HCT116 (cell line): Measurements from ENCODE around the gene NR2F6. TPM values are rescaled to one million over a fixed set of nuclear protein-coding genes. Genes with fewer than 3 reads are reported as not detected.

Experiments
- ATAC-seq: fragments of 200-7000 bp; cut with Tn5 transposase; 2 replicates; pipeline ENCODE4 v1.9.1; 2020; ENCODE audit warnings: mild to moderate bottlenecking, moderate library complexity
- BruUV-seq: library from RNA; stranded (reverse); fragments of 400-500 nt; replicated peaks from 2 replicates; lab custom pipeline; 2021; lab: Mats Ljungman, UMichigan
- CTCF ChIA-PET: fragments of 300-600 bp; sonication (Branson Sonifier 250); formaldehyde crosslinking; loops from one replicate; lab custom pipeline; 2021; ENCODE audit warnings: antibody characterized with exemption; lab: Charles Lee
- POLR2A ChIA-PET: fragments of 300-600, 350-600 bp; sonication (Branson Sonifier 250); formaldehyde crosslinking; loops from one replicate; lab custom pipeline; 2021; ENCODE audit warnings: antibody characterized with exemption; lab: Charles Lee
- RAD21 ChIA-PET, 2 experiments: fragments of 300-600 bp; sonication (Branson Sonifier 250); formaldehyde crosslinking; loops; one replicate each; lab custom pipeline; 2023; ENCODE audit warnings: low total read pairs in 2 of 2; ENCODE audit not compliant: uncharacterized antibody in 2 of 2, unreplicated experiment in 2 of 2, low non-redundant PET in 1 of 2; lab: Charles Lee
- DNase-seq: peaks from one replicate; pipeline ENCODE4 v3.0.0-alpha.2; 2010; ENCODE audit warnings: low read depth, low spot score
- H2AFZ ChIP-seq: fragments of 200-600 bp; shearing (Covaris generic), sonication (generic); 2 replicates; pipeline ENCODE4 v1.6.1; 2017; ENCODE audit warnings: low read depth, mixed run types, mixed read lengths, antibody characterized with exemption, low read length; ENCODE audit not compliant: poor library complexity, severe bottlenecking
- H3K27ac ChIP-seq: 2 replicates; pipeline ENCODE4 v1.5.1; 2012; ENCODE audit warnings: low read depth, low read length
- H3K27me3 ChIP-seq: fragments of 200-600 bp; sonication (generic); 2 replicates; pipeline ENCODE4 v1.6.1; 2016; ENCODE audit warnings: mixed run types, low read length, mixed read lengths; ENCODE audit not compliant: insufficient read depth
- H3K36me3 ChIP-seq, 2 experiments: fragments of 200-500 bp in 1 of 2; fragments of 200-600 bp in 1 of 2; sonication (Bioruptor generic) in 1 of 2; sonication (generic) in 1 of 2; 2 replicates each; pipeline versions ENCODE4 v1.5.1 to v1.6.1; 2014 to 2016; ENCODE audit warnings: low read length in 2 of 2, inconsistent platforms in 1 of 2, mixed read lengths in 1 of 2, mixed run types in 1 of 2; ENCODE audit not compliant: insufficient read depth in 2 of 2, control insufficient read depth in 1 of 2
- H3K4me1 ChIP-seq, 2 experiments: fragments of 200-600 bp in 1 of 2; sonication (generic) in 1 of 2; 2 replicates each; pipeline versions ENCODE4 v1.5.1 to v1.6.1; 2012 to 2017; ENCODE audit warnings: low read length in 2 of 2, inconsistent platforms in 1 of 2, mild to moderate bottlenecking in 1 of 2, mixed read lengths in 1 of 2, mixed run types in 1 of 2, moderate library complexity in 1 of 2; ENCODE audit not compliant: insufficient read depth in 2 of 2, control insufficient read depth in 1 of 2
- H3K4me2 ChIP-seq: fragments of 200-600 bp; sonication (generic); 2 replicates; pipeline ENCODE4 v1.6.1; 2017; ENCODE audit warnings: mixed run types, low read length, mixed read lengths
- H3K4me3 ChIP-seq, 2 experiments: fragments of 200-600 bp in 1 of 2; sonication (generic) in 1 of 2; replicated peaks in 1 of 2; 2 replicates each; pipeline ENCODE4 v1.5.1; 2011 to 2016; ENCODE audit warnings: low read length in 2 of 2, control low read depth in 1 of 2, low read depth in 1 of 2, mild to moderate bottlenecking in 1 of 2, mixed read lengths in 1 of 2, mixed run types in 1 of 2
- H3K79me2 ChIP-seq: fragments of 200-600 bp; sonication (generic); 2 replicates; pipeline ENCODE4 v1.6.1; 2017; ENCODE audit warnings: mild to moderate bottlenecking, mixed run types, low read length, moderate library complexity, mixed read lengths; ENCODE audit not compliant: insufficient read depth
- H3K9ac ChIP-seq: fragments of 200-600 bp; sonication (generic); 2 replicates; pipeline ENCODE4 v1.6.1; 2016; ENCODE audit warnings: low read length, mixed read lengths
- H3K9me2 ChIP-seq: fragments of 200-600 bp; sonication (generic), shearing (Covaris generic); 2 replicates; pipeline ENCODE4 v1.6.1; 2017; ENCODE audit warnings: mixed run types, mild to moderate bottlenecking, moderate library complexity; ENCODE audit not compliant: insufficient read depth
- H3K9me3 ChIP-seq, 2 experiments: fragments of 200-500 bp in 1 of 2; fragments of 200-600 bp in 1 of 2; sonication (Bioruptor generic) in 1 of 2; sonication (generic) in 1 of 2; 2 replicates each; pipeline ENCODE4 v1.6.1; 2014 to 2017; ENCODE audit warnings: low read length in 2 of 2, mixed read lengths in 2 of 2, inconsistent platforms in 1 of 2, low read depth in 1 of 2, mild to moderate bottlenecking in 1 of 2, mixed run types in 1 of 2, moderate library complexity in 1 of 2; ENCODE audit not compliant: control insufficient read depth in 1 of 2, insufficient read depth in 1 of 2
- H4K20me1 ChIP-seq: fragments of 200-600 bp; sonication (generic), shearing (Covaris generic); 2 replicates; pipeline ENCODE4 v1.6.1; 2017; ENCODE audit warnings: mixed run types, mild to moderate bottlenecking, moderate library complexity; ENCODE audit not compliant: insufficient read depth
- ATF3 ChIP-seq: IDR thresholded peaks from 2 replicates; pipeline ENCODE4 v1.6.1; 2012
- CEBPB ChIP-seq: IDR thresholded peaks from 2 replicates; pipeline ENCODE4 v1.6.1; 2012; ENCODE audit warnings: low read depth
- EGR1 ChIP-seq: IDR thresholded peaks from 2 replicates; pipeline ENCODE4 v1.6.1; 2012; ENCODE audit warnings: low read depth
- ELF1 ChIP-seq: IDR thresholded peaks from 2 replicates; pipeline ENCODE4 v1.6.1; 2012; ENCODE audit warnings: low read depth, borderline replicate concordance
- EZH2 ChIP-seq: fragments of 200-600 bp; sonication (generic); IDR thresholded peaks from 2 replicates; pipeline ENCODE4 v1.6.1; 2017; ENCODE audit warnings: antibody characterized with exemption, mixed run types
- JUND ChIP-seq: IDR thresholded peaks from 2 replicates; pipeline ENCODE4 v1.6.1; 2012
- MAX ChIP-seq: IDR thresholded peaks from 2 replicates; pipeline ENCODE4 v1.6.1; 2012
- POLR2AphosphoS5 ChIP-seq: IDR thresholded peaks from 2 replicates; pipeline ENCODE4 v1.6.1; 2011; ENCODE audit warnings: mild to moderate bottlenecking, low read depth, low read length, moderate library complexity
- SIN3A ChIP-seq: IDR thresholded peaks from 2 replicates; pipeline ENCODE4 v1.6.1; 2012; ENCODE audit warnings: low read depth
- TCF7L2 ChIP-seq: IDR thresholded peaks from 2 replicates; pipeline ENCODE4 v1.7.0; 2011; ENCODE audit warnings: borderline replicate concordance, inconsistent platforms; ENCODE audit not compliant: insufficient read depth, insufficient read length; ENCODE audit errors: extremely low read depth
- YY1 ChIP-seq: IDR thresholded peaks from 2 replicates; pipeline ENCODE4 v1.6.1; 2011; ENCODE audit warnings: low read length, low read depth, moderate library complexity, mild to moderate bottlenecking; ENCODE audit not compliant: insufficient replicate concordance; ENCODE audit errors: extremely low read depth
- ZBTB33 ChIP-seq: IDR thresholded peaks from 2 replicates; pipeline ENCODE4 v1.6.1; 2011; ENCODE audit warnings: mild to moderate bottlenecking, low read length, moderate library complexity; ENCODE audit not compliant: insufficient replicate concordance; ENCODE audit errors: extremely low read depth
- ZNF274 ChIP-seq: fragments of 200-500 bp; sonication (Bioruptor generic); IDR thresholded peaks from 2 replicates; pipeline ENCODE4 v1.6.1; 2014; ENCODE audit warnings: mild to moderate bottlenecking, low read depth, low read length, inconsistent platforms
- intact Hi-C: fragments of 100-400 bp; cut with micrococcal nuclease; formaldehyde crosslinking; loops from 2 replicates; pipeline ENCODE4 v1.10.0; 2022
- total RNA-seq: library from RNA; stranded (reverse); gene quantifications from one replicate; pipeline ENCODE4 v1.2.1, GENCODE V29; 2021; ENCODE audit not compliant: unreplicated experiment

NR2F6 gene
- total RNA-seq, 1 experiment from 2014 or later = 88.0 TPM

DNA sequence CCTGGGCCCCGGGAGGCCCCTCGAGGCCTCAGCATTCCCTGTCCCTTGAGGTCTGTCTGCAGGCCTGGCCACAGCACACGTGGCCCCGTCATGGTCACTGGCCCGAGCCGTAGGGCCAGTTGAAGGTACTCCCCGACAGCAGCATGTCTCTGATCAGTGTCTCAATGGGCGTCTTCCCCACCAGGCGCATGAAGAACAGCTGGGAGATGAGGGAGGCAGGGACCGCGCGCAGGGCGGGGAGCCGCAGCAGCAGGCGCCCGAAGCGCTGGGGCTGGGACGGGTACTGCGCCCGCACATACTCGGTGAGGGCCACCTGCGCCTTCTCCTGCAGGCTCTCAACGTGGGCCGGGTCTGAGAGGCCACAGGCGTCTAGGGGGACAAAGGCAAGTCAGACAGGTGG is 13.5 kb downstream of the NR2F6 start:
- no peak overlapping the region for H3K4me2 ChIP-seq
- ChIA-PET CTCF (no interaction called here), POLR2A (no interaction called here), RAD21 (no interaction called here)
- H3K9me3 ChIP-seq = no peaks in the 10 kb centered on the region
- intact Hi-C loops = no loop called here
- ATAC-seq = no peak
- DNase-seq = no peak
- peaks cover 7% of the 10 kb centered on the region; the same call in 1 of the 2 replicates for H4K20me1 ChIP-seq
- no peak overlapping the region for H3K4me3 ChIP-seq
- no peak overlapping the region; the same call in 1 of the 2 replicates for H3K27ac ChIP-seq
- no peak overlapping the region for H2AFZ ChIP-seq
- no peaks in the 10 kb centered on the region for H3K27me3 ChIP-seq
- TF ChIP-seq POLR2AphosphoS5 = no peak
- TF ChIP-seq TCF7L2 = no peak
- no peak for TF ChIP-seq ZBTB33
- no peak for TF ChIP-seq ELF1
- TF ChIP-seq YY1 = no peak
- TF ChIP-seq ZNF274 = no peak
- TF ChIP-seq SIN3A = no peak
- TF ChIP-seq MAX = no peak
- TF ChIP-seq ATF3 = no peak
- TF ChIP-seq JUND = no peak
- TF ChIP-seq EGR1 = no peak
- no peak for TF ChIP-seq EZH2
- TF ChIP-seq CEBPB = no peak
- peaks cover 20 to 28% of the 10 kb centered on the region in 2 experiments for H3K4me1 ChIP-seq
- peaks cover 12 to 16% of the 10 kb centered on the region in 2 experiments; a peak in 3 of 4 replicates for H3K36me3 ChIP-seq
- H3K9me2 ChIP-seq = no peaks in the 10 kb centered on the region
- H3K9ac ChIP-seq = no peak overlapping the region
- H3K79me2 ChIP-seq = peaks cover 62% of the 10 kb centered on the region
- no TSS peak for BruUV-seq
